CD14-positive monocyte (primary cell): ENCODE data around the gene NSMCE1. TPM values are rescaled to one million over a fixed set of nuclear protein-coding genes. Genes with fewer than 3 reads are reported as not detected.

ENCODE experiments used
- DNase-seq, 3 donors: peaks; one replicate each; pipeline ENCODE4 v3.0.0-alpha.2; 2011 to 2022
- H2AFZ ChIP-seq: 2 replicates; pipeline ENCODE4 v1.6.0; 2012; ENCODE audit warnings: mild to moderate bottlenecking, low read depth, low read length, inconsistent platforms; ENCODE audit not compliant: insufficient read depth, poor library complexity, severe bottlenecking
- H3K27ac ChIP-seq, 2 donors: 1 replicate in 1 of 2; 2 replicates in 1 of 2; pipeline ENCODE4 v1.5.1; 2012 to 2013; ENCODE audit warnings: low read length in 2 of 2, control low read depth in 1 of 2, inconsistent platforms in 1 of 2, low read depth in 1 of 2, mild to moderate bottlenecking in 1 of 2
- H3K27me3 ChIP-seq, 2 donors: one replicate each; pipeline versions ENCODE4 v1.6.0 to v1.6.1; 2011 to 2013; ENCODE audit warnings: low read length in 2 of 2; ENCODE audit not compliant: control insufficient read depth in 2 of 2, insufficient read depth in 2 of 2
- H3K36me3 ChIP-seq, 2 donors: replicated peaks in 1 of 2; 1 replicate in 1 of 2; 2 replicates in 1 of 2; pipeline versions ENCODE4 v1.5.1 to v1.6.1; 2012 to 2013; ENCODE audit warnings: low read length in 2 of 2, control low read depth in 1 of 2, inconsistent platforms in 1 of 2, mild to moderate bottlenecking in 1 of 2; ENCODE audit not compliant: insufficient read depth in 2 of 2, control insufficient read depth in 1 of 2
- H3K4me1 ChIP-seq, 2 donors: 1 replicate in 1 of 2; 2 replicates in 1 of 2; pipeline versions ENCODE4 v1.5.1 to v1.6.1; 2012 to 2013; ENCODE audit warnings: low read length in 2 of 2, control low read depth in 1 of 2, inconsistent platforms in 1 of 2, mild to moderate bottlenecking in 1 of 2, moderate library complexity in 1 of 2; ENCODE audit not compliant: insufficient read depth in 2 of 2, control insufficient read depth in 1 of 2
- H3K4me2 ChIP-seq: replicated peaks from 2 replicates; pipeline ENCODE3; 2012; ENCODE audit warnings: low read length, moderate library complexity, mild to moderate bottlenecking; ENCODE audit not compliant: poor library complexity, severe bottlenecking; ENCODE audit errors: extremely low read depth
- H3K4me3 ChIP-seq, 3 experiments: fragments of 200-600 bp in 1 of 3; sonication (generic) in 1 of 3; replicated peaks in 1 of 3; 1 replicate in 2 of 3; 2 replicates in 1 of 3; pipeline ENCODE4 v1.5.1; 2011 to 2013; ENCODE audit warnings: low read length in 3 of 3, mild to moderate bottlenecking in 3 of 3, control low read depth in 2 of 3, low read depth in 2 of 3, inconsistent platforms in 1 of 3, moderate library complexity in 1 of 3
- H3K79me2 ChIP-seq: 2 replicates; pipeline ENCODE4 v1.6.0; 2012; ENCODE audit warnings: mild to moderate bottlenecking, control low read depth, inconsistent platforms, low read length, moderate library complexity; ENCODE audit not compliant: insufficient read depth
- H3K9ac ChIP-seq: 2 replicates; pipeline ENCODE4 v1.6.0; 2017; ENCODE audit warnings: low read length, mild to moderate bottlenecking; ENCODE audit not compliant: insufficient read depth, poor library complexity, severe bottlenecking
- H3K9me3 ChIP-seq, 2 donors: replicated peaks in 1 of 2; 1 replicate in 1 of 2; 2 replicates in 1 of 2; pipeline versions ENCODE4 v1.5.1 to v1.6.1; 2012 to 2013; ENCODE audit warnings: low read length in 2 of 2, control low read depth in 1 of 2; ENCODE audit not compliant: control insufficient read depth in 1 of 2, insufficient read depth in 1 of 2
- H4K20me1 ChIP-seq: 2 replicates; pipeline ENCODE4 v1.6.0; 2012; ENCODE audit warnings: mild to moderate bottlenecking, low read length, control low read depth, moderate library complexity; ENCODE audit not compliant: insufficient read depth
- H3K27ac Mint-ChIP-seq, 7 donors: one replicate each; pipeline ENCODE4 v1.8.0; 2020; ENCODE audit warnings: mild to moderate bottlenecking in 7 of 7, mixed read lengths in 7 of 7, moderate library complexity in 6 of 7, inconsistent platforms in 2 of 7
- H3K27me3 Mint-ChIP-seq, 3 donors: one replicate each; pipeline ENCODE4 v1.8.0; 2021 to 2022; ENCODE audit warnings: low read depth in 3 of 3, mild to moderate bottlenecking in 3 of 3, mixed read lengths in 3 of 3, moderate library complexity in 3 of 3, inconsistent platforms in 1 of 3
- H3K36me3 Mint-ChIP-seq, 2 donors: one replicate each; pipeline ENCODE4 v1.8.0; 2020; ENCODE audit warnings: mixed read lengths in 2 of 2, inconsistent platforms in 1 of 2, mild to moderate bottlenecking in 1 of 2
- H3K4me1 Mint-ChIP-seq: one replicate; pipeline ENCODE4 v1.8.0; 2020; ENCODE audit warnings: mild to moderate bottlenecking, mixed read lengths
- H3K4me3 Mint-ChIP-seq, 2 donors: one replicate each; pipeline ENCODE4 v1.8.0; 2020; ENCODE audit warnings: mild to moderate bottlenecking in 2 of 2, mixed read lengths in 2 of 2, moderate library complexity in 1 of 2
- H3K9me3 Mint-ChIP-seq, 7 donors: one replicate each; pipeline ENCODE4 v1.8.0; 2020 to 2022; ENCODE audit warnings: mixed read lengths in 7 of 7, mild to moderate bottlenecking in 6 of 7, moderate library complexity in 6 of 7, inconsistent platforms in 2 of 7
- WGBS: methylation state at CpG from one replicate; pipeline ENCODE4 v1.1.5; 2013; ENCODE audit warnings: missing lambda C conversion rate; ENCODE audit not compliant: insufficient coverage; 5-methylcytosine and 5-hydroxymethylcytosine counted together
- intact Hi-C, 2 donors: fragments of 100-400 bp; cut with micrococcal nuclease; formaldehyde crosslinking; loops; one replicate each; pipeline versions ENCODE4 v1.15.0 to v1.15.1; 2023
- polyA plus RNA-seq, 3 donors: library from polyadenylated mRNA; depleted of rRNA in 1 of 3; unstranded in 2 of 3; stranded (reverse) in 1 of 3; fragments of 300-500 nt in 2 of 3; fragments of >200 nt in 1 of 3; fragmentation: Illumina TruSeq in 2 of 3; gene quantifications; 1 replicate in 2 of 3; 2 replicates in 1 of 3; pipeline ENCODE4 v1.2.3, GENCODE V29; 2012 to 2021
- TF ChIP-seq, protein P1 (sequence below): fragments of 200-600 bp; IDR thresholded peaks from one replicate; pipeline ENCODE4 v1.8.0; 2022; ENCODE audit warnings: antibody characterized with exemption, mild to moderate bottlenecking

The NSMCE1 gene
- polyA plus RNA-seq, 3 donors = 19.6 to 85.2 (median 82.6) TPM

DNA sequence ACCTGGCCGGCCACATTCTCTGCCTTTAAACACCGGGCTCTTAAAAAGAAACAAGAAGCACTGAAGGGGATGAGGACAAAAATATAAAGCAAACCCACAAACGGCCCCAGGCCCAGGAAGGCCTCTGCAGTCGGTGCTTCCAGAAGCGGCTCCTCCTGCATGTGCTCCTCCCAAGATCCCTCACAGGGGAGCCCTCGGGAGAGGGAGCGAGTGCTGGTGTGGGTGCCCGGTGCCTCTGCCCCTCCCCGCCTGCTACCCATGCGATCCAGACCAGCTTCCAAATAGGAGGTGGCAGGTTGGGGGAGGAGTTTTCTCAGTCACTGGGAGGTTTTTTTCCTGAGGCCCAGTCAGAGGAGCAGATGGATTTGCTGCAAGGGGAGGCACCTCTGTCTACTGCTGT, 49.4 kb downstream of the NSMCE1 start:
- TF ChIP-seq, protein P1, sequence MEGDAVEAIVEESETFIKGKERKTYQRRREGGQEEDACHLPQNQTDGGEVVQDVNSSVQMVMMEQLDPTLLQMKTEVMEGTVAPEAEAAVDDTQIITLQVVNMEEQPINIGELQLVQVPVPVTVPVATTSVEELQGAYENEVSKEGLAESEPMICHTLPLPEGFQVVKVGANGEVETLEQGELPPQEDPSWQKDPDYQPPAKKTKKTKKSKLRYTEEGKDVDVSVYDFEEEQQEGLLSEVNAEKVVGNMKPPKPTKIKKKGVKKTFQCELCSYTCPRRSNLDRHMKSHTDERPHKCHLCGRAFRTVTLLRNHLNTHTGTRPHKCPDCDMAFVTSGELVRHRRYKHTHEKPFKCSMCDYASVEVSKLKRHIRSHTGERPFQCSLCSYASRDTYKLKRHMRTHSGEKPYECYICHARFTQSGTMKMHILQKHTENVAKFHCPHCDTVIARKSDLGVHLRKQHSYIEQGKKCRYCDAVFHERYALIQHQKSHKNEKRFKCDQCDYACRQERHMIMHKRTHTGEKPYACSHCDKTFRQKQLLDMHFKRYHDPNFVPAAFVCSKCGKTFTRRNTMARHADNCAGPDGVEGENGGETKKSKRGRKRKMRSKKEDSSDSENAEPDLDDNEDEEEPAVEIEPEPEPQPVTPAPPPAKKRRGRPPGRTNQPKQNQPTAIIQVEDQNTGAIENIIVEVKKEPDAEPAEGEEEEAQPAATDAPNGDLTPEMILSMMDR = no peak
- H3K36me3 ChIP-seq = peaks cover 22 to 56% of the 10 kb centered on the region in 2 donors
- Mint-ChIP-seq H3K27me3 (peaks cover 0 to 2% (median 1%) of the 10 kb centered on the region in 3 donors), H3K9me3 (no peaks in the 10 kb centered on the region), H3K4me1 (no peaks in the 10 kb centered on the region), H3K36me3 (peaks cover 47 to 77% of the 10 kb centered on the region in 2 donors), H3K4me3 (no peak overlapping the region), H3K27ac (no peak overlapping the region)
- H3K4me1 ChIP-seq = no peaks in the 10 kb centered on the region
- DNase-seq = no peak
- no peak overlapping the region for H3K4me2 ChIP-seq
- H2AFZ ChIP-seq = no peak overlapping the region
- H3K27me3 ChIP-seq = no peaks in the 10 kb centered on the region
- H4K20me1 ChIP-seq = no peaks in the 10 kb centered on the region
- H3K27ac ChIP-seq = no peak overlapping the region
- no peaks in the 10 kb centered on the region for H3K9me3 ChIP-seq
- no peak overlapping the region for H3K4me3 ChIP-seq
- intact Hi-C loops = no loop called here
- no peak overlapping the region for H3K9ac ChIP-seq
- WGBS = 82% methylated on average over 4 of the region's 10 CpGs
- H3K79me2 ChIP-seq = no peaks in the 10 kb centered on the region

DNA sequence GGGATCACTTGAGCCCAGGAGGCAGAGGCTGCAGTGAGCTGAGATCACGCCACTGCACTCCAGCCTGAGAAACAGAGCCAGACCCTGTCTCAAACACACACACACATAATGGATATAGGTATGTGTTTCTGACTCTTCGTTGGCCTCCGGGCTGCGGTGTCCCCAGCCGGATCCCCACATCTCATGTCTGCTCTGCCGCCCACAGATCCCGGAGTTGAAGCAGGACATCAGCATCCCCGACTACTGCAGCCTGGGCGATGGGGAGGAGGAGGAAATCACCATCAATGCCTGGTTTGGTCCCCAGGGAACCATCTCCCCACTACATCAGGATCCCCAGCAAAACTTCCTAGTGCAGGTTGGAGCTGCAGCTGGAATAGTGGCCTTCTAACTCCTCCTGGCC, 49.8 kb downstream of the NSMCE1 start:
- Histone ChIP-seq H3K9me3 (no peaks in the 10 kb centered on the region), H3K27ac (no peak overlapping the region), H3K9ac (no peak overlapping the region), H3K4me2 (no peak overlapping the region), H3K4me3 (no peak overlapping the region), H4K20me1 (no peaks in the 10 kb centered on the region), H3K36me3 (peaks cover 23 to 56% of the 10 kb centered on the region in 2 donors), H2AFZ (no peak overlapping the region), H3K79me2 (no peaks in the 10 kb centered on the region), H3K27me3 (no peaks in the 10 kb centered on the region), H3K4me1 (no peaks in the 10 kb centered on the region)
- TF ChIP-seq, protein P1 = no peak
- intact Hi-C loops = no loop called here
- WGBS = 100% methylated on average over 1 of the region's 9 CpGs
- Mint-ChIP-seq H3K27ac (peak overlapping the region in 1 of 7 donors; percentile 36), H3K4me1 (no peaks in the 10 kb centered on the region), H3K27me3 (peaks cover 0 to 2% (median 1%) of the 10 kb centered on the region in 3 donors), H3K36me3 (peaks cover 47 to 77% of the 10 kb centered on the region in 2 donors), H3K9me3 (no peaks in the 10 kb centered on the region), H3K4me3 (peak overlapping the region in 1 of 2 donors; percentile 31)
- no peak for DNase-seq
